Brain microvascular endothelial cell (primary cell): ENCODE measurements around the gene ZDHHC3.

Experiments used
- DNase-seq: peaks from one replicate; pipeline ENCODE4 v3.0.0-alpha.2; 2020
- H3K27ac ChIP-seq: fragments of 250-450 bp; sonication (Bioruptor Pico); 2 replicates; pipeline ENCODE4 v1.5.1; 2020; ENCODE audit warnings: mild to moderate bottlenecking, moderate library complexity
- H3K27me3 ChIP-seq: fragments of 250-450 bp; sonication (Bioruptor Pico); replicated peaks from 2 replicates; pipeline ENCODE4 v1.5.1; 2020; ENCODE audit warnings: mild to moderate bottlenecking
- H3K36me3 ChIP-seq: fragments of 250-450 bp; sonication (Bioruptor Pico); replicated peaks from 2 replicates; pipeline ENCODE4 v1.5.1; 2020; ENCODE audit warnings: mild to moderate bottlenecking
- H3K4me3 ChIP-seq: 2 replicates; pipeline ENCODE4 v1.5.1; 2011; ENCODE audit warnings: low read depth, mild to moderate bottlenecking, control low read depth, low read length, moderate library complexity
- in situ Hi-C: cut with HindIII; loops from 2 replicates; pipeline ENCODE4 v1.10.0; 2017; ENCODE audit warnings: low sequenced_read_pairs, low pct_ligation_motif_present
- TF ChIP-seq, protein P1 (sequence below): IDR thresholded peaks from 2 replicates; pipeline ENCODE4 v1.5.1; 2011; ENCODE audit warnings: low read depth, mild to moderate bottlenecking, moderate library complexity, low read length, control low read depth, inconsistent platforms; ENCODE audit errors: missing control alignments

Gene ZDHHC3

DNA sequence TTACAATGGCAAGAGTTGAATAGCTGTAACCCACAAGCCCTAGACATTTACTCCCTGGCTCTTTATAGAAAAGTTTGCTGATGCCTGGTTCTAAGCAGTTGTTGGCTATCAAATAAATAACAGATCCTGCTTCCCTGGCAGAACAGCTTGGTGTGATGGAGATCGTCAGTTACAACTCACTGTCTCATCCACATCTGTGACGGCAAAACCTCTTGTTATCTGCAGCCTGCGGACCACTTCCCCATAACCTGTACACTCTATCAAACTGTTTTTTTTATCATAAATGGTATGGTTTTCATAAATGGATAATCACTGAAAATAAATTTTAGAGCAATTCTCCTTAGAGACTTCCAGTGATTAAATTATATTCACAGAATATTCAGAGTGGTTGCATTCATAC is 14.1 kb downstream of the ZDHHC3 start:
- H3K4me3 ChIP-seq: no peak overlapping the region
- in situ Hi-C loops: no loop called here
- TF ChIP-seq, protein P1, sequence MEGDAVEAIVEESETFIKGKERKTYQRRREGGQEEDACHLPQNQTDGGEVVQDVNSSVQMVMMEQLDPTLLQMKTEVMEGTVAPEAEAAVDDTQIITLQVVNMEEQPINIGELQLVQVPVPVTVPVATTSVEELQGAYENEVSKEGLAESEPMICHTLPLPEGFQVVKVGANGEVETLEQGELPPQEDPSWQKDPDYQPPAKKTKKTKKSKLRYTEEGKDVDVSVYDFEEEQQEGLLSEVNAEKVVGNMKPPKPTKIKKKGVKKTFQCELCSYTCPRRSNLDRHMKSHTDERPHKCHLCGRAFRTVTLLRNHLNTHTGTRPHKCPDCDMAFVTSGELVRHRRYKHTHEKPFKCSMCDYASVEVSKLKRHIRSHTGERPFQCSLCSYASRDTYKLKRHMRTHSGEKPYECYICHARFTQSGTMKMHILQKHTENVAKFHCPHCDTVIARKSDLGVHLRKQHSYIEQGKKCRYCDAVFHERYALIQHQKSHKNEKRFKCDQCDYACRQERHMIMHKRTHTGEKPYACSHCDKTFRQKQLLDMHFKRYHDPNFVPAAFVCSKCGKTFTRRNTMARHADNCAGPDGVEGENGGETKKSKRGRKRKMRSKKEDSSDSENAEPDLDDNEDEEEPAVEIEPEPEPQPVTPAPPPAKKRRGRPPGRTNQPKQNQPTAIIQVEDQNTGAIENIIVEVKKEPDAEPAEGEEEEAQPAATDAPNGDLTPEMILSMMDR: no peak

DNA sequence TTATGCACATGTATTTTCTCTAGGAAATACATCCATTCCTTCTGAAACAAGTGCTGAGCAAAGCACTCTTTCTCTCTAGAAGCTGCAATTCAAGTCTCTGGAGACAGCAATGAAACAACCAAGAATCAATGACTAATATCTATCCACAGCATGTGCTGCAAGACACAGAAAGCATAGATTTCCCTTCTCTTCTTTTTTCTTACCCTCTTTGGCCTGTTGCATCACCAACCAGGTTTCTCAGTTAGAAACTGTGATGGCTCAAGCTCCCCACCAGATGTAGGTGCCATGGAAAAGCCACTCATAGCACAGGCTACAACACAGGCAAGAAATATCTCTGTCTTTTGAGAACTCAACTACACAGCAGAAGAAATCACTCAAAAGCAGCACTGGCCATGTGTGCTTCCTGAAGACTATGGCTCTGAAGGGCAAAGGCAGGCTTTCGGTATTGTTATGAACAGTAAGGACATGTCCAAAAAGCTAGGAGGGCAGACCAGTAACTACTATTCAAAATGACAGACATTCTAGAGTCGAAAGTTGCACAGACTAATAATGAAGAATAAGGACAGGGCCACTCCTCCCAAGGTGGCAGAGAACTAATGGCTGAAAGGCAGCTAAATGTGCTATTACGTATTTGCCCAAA is 15.5 kb downstream of the ZDHHC3 start:
- DNase-seq: no peak
- TF ChIP-seq, protein P1: no peak
- Histone ChIP-seq H3K4me3 (no peak overlapping the region), H3K27ac (no peak overlapping the region), H3K36me3 (peaks cover 2% of the 10 kb centered on the region), H3K27me3 (no peaks in the 10 kb centered on the region)
- in situ Hi-C loops: no loop called here

More for the DNA sequence above, 14.1 kb downstream of the ZDHHC3 start:
- Histone ChIP-seq H3K27me3 (no peaks in the 10 kb centered on the region), H3K36me3 (peaks cover 2% of the 10 kb centered on the region), H3K27ac (no peak overlapping the region)
- no peak for DNase-seq

DNA sequence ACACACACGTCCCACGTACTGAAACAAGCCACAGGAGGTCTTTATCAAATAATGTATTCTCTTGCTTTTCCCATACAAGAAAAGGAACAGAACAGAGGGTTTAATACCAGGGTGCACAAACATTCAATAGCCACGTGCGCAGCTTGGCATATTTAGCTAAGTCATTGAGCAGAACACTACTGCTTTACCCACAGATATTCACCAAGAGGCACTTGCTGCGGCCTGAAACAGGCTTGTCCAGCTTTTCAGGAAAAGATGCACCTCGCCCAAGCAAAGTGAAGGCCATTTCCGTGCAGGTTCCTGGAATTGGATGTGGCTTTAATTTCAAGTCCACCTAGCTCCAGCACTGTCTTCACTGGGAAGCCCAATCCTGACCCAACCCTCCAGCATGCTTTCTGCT is 17.6 kb downstream of the ZDHHC3 start:
- TF ChIP-seq, protein P1: no peak
- in situ Hi-C loops: no loop called here
- H3K27ac ChIP-seq: no peak overlapping the region
- no peak for DNase-seq
- no peak overlapping the region for H3K4me3 ChIP-seq
- peaks cover 4% of the 10 kb centered on the region for H3K36me3 ChIP-seq
- no peaks in the 10 kb centered on the region for H3K27me3 ChIP-seq

DNA sequence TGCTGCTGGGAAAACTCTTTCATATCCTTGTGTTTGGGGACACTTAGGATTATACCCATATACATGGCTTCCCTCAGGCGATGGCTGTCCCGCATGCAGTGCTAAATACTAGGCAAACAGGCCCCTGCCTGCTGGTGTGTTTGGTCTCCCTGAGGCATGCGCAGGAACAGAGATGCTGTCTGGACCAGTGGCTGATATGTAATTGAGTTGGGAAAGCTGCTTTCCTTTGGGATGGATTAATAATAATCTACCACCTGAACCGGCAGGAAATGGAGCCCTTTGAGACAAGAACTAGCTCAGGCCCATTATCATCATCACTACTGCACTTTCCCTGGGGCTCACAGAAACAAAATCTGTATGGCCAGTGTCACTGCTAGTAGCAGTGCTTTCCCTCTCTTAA is 18.0 kb downstream of the ZDHHC3 start:
- Histone ChIP-seq H3K36me3 (peaks cover 4% of the 10 kb centered on the region), H3K27ac (no peak overlapping the region), H3K4me3 (no peak overlapping the region), H3K27me3 (no peaks in the 10 kb centered on the region)
- DNase-seq: no peak
- in situ Hi-C loops: no loop called here
- TF ChIP-seq, protein P1: no peak

DNA sequence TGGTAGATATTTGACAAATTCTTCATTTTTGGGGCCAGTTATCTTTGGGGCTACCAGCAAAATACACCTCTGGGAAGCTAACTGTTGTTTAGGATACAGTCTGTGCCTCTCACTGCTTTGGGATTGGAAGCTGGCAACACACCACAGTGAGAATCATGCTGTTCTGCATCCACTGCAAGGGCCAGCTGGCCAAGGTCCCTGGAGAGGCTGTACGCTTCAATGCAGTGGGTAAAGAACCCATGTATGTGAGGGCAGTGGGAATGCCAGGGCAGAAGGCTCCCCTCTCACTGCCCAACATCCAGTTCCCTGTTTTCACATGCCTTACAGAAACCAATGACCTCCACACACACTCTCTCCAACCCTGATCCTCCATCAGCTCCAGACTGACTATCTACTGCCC is 20.1 kb downstream of the ZDHHC3 start:
- no peak overlapping the region for H3K27ac ChIP-seq
- peaks cover 4% of the 10 kb centered on the region for H3K36me3 ChIP-seq
- TF ChIP-seq, protein P1: no peak
- no peaks in the 10 kb centered on the region for H3K27me3 ChIP-seq
- DNase-seq: no peak
- H3K4me3 ChIP-seq: no peak overlapping the region
- in situ Hi-C loops: no loop called here

DNA sequence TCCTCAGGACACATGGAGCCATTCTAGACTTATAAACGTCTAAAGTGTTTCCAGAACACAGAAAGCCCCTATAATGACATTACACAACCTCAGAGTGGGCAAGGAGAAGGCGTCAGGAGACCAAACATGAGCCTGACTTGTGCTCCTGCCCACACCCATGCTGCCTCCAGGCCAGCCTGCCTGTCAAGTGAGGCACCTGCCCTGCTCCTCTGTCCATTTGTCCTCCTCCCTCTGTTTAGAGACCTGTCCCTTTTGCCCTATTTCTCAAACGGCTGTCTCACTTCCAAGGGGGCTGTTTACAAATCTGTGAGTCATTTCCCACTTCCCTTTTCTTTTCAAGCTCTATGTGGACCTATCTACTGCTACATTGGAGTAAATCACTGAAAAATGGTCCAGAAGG is 21.0 kb downstream of the ZDHHC3 start:
- no peak overlapping the region for H3K27ac ChIP-seq

More for the DNA sequence above, 21.0 kb downstream of the ZDHHC3 start:
- Histone ChIP-seq H3K36me3 (peaks cover 4% of the 10 kb centered on the region), H3K4me3 (no peak overlapping the region), H3K27me3 (no peaks in the 10 kb centered on the region)
- no peak for DNase-seq
- TF ChIP-seq, protein P1: no peak
- in situ Hi-C loops: no loop called here
